GM19328 (cell line): ENCODE results near the gene SYT12.
"Not testable (repeated sequence)": the region's sequence is repeated elsewhere in the genome, so short reads cannot be mapped to it uniquely, and the experiment has no call there.

Experiments used
- ATAC-seq: cut with Tn5 transposase; IDR thresholded peaks from one replicate; pipeline ENCODE4 v1.9.1; 2021; ENCODE audit warnings: mild to moderate bottlenecking, moderate library complexity; ENCODE audit not compliant: unreplicated experiment

Gene SYT12

DNA sequence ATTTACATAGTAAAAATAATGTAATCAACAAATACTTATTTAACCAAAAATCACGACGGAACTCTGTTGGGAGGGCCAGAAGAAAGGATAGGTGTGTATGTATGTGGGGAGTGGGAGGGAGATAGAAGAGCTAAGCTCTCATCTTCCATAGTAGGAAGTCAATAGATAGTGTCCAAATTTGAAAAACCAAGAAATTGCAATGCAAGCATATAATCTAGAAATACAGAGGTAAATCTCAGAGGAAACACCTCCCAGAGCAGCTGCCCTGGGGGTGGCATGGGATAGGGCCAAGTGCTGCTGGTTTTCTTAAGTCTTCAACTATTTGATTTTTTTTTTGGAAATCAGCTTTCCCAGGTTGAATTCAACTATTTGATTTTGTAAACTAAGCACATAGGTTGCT, 30.9 kb upstream of the SYT12 start:
- no peak for ATAC-seq

- ATAC-seq, result no peak
Observed at GRCh38 chr11:66996609-66997273, 26.2 kb upstream of the SYT12 start.

DNA sequence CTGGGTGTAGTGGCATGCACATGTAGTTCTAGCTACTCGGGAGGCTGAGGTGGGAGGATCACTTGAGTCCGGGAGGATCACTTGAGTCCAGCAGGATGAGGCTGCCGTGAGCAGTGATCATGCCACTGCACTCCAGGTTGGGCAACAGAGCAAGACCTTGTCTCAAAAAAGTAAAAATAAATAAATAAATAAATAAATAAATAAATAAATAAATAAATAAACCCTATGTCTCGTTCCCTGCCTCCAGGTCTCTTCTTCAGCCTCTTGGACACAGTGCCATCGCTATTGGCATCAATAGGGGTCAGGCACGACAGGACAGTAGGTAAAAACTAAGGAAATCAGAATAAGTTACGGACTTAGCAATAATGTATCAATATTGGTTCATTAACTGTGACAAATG, 23.4 kb upstream of the SYT12 start:
- ATAC-seq, result no peak

- ATAC-seq, result no peak
Observed at GRCh38 chr11:67001332-67001731, 21.6 kb upstream of the SYT12 start.

GRCh38 chr11:67002297-67002913, 20.5 kb upstream of the SYT12 start:
- ATAC-seq, result no peak

- ATAC-seq, result no peak
Observed at GRCh38 chr11:67002921-67003411, 20.0 kb upstream of the SYT12 start.

- not testable (repeated sequence) for ATAC-seq
Observed at GRCh38 chr11:67005200-67005599, 17.7 kb upstream of the SYT12 start.

DNA sequence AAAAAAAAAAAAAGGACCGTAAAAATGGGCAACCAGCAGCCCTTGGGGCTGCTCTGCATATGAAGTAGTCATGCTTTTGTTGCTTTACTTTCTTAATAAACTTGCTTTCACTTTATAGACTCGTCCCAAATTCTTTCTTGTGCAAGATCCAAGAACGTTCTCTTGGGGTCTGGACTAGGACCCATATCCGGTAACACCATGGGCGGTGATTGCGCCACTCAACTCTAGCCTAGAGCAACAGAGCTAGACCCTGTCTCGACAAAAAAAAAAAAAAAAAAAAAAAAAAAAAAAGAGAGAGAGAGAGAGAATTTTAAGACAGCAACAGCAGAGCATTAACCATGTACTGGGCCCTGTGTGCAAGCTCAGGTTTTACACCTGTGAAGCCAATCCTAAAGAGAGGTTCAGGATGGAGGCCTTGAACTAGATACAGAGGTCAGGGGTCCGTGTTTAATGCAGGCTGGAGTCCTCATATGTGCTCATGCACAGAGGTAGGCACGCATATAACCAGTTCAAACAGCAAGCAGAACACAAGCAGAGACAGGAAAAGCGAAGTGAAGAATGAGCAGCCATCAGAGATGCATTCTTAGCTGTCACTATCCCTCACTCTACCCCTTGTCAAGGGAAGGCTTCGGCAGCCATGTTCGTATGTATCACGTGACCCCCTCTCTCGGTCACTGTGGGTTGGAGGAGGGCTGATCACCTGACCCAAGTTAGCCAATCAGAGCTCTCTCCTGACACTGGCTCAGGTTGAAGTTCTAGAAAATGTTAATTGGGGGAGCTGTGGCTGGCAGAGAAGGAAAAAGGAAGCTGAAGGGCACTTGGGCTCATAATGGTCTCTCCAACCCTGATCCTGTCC, 16.7 kb upstream of the SYT12 start:
- ATAC-seq, result no peak

GRCh38 chr11:67007126-67007525, 15.8 kb upstream of the SYT12 start:
- ATAC-seq, result no peak

DNA sequence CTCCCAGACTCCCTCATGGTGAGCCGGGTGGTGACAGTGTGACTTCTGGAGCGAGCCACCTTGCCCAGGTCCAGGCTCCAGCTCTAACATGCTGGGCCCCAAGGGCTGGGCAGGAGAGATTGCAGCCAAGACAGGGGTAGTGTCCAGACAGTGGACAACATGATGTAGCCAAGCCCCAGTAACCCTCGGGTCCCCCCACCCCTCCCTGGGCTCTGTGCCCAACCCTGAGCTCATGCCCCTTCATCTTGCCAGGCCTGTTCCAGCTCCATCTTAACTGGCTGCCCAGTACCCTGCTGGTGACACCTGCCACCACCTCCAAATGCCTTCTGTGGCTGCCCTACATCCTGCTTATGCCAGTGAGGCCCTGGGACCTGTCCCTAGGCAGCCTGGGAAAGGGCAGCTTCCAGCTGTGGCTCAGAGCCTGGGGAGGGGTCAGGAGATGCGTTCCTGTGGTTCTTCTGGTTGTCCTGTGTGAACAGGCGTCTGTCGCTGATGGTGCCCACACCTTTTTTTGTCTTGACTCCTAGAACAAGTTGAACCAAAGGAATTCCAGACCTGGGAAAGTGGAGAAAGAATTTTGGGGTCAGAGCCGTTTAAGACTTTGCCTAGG, 12.5 kb upstream of the SYT12 start:
- ATAC-seq, result no peak

DNA sequence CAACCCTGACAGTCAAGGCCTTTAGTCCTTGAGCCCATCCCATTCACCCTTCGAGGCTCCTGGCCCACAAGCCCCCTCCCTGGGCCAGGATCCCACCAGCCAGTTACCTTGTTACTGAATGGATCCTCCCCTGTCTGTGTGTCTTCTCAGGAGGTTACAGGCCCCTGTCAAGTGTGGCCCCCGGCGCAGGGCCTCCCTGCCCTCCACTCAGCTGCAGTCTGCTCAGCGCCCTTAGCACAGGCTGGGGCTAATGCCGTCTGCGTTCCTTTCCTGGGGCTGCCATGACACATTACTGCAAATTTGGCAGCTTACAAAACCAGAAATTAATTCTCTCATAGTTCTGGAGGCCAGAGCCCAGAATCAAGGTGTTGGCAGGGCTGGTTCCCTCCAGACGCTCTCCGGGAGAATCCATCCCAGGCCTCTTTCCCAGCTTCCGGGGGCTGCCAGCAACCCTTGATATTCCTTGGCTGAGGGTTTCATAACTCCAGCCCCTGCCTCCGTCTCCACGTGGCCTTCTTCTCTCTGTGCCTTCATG, 9.4 kb upstream of the SYT12 start:
- no peak for ATAC-seq

- no peak for ATAC-seq
Observed at GRCh38 chr11:67014343-67014742, 8.6 kb upstream of the SYT12 start.

DNA sequence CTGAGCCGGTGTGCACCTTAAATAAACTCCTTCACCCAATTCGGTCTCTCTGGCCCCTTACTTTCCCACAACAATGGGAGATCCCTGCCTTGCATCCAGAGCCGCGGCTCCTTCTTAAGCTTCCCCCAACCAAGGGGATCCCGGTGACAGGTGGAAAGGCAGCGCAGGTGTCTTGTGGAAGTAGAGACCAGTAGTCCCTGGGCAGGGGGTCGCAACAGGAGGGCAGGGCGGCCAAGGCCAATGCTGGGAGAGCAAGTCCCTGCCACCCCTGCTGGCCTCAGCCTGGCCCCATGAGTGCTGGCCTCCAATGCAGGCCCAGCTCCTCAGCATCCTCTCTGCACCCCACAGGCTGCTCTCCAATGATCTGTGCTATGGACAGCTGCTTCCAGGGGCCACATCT, 7.9 kb upstream of the SYT12 start:
- no peak for ATAC-seq

- no peak for ATAC-seq
Observed at GRCh38 chr11:67016550-67016949, 6.4 kb upstream of the SYT12 start.

DNA sequence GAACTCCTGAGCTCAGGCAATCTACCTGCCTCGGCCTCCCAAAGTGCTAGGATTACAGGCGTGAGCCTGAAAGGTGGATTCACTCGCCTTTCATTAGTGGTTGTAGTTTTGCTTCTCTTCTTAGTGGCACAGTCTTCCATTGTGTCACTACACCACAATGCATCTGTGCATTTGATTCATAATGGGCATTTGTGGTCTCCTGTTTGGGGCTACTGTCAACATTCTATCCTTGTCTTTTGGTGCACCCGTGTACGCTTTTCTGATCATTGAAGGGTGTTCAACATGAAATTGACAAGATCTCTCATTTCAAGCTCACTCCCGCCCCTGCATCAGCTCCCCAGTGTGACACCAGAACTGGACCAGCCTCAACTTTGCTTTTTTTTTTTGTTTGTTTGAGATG, 2.0 kb upstream of the SYT12 start:
- ATAC-seq, result no peak

- no peak for ATAC-seq
Observed at GRCh38 chr11:67022341-67022933, 497 bp upstream of the SYT12 start.

DNA sequence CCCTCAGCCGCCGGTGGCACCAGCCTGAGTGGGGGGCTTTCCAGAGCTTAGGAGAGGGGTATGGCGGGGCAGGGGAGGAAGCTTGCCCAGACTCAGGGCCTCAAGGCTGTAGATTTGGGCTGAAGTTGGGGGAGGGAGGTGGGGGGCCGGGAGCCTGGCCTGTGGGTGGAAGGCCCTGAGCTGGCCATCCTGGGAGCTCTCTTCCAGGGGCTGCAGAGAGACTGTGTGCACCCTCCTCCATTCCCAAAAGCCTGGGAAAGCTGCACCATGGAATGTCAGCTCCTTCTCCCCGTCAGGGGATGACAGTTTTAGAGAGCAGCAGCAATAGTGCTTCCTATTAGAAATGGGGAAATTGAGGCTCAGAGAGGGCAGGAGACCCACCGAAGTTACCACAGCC, 1.0 kb downstream of the SYT12 start:
- no peak for ATAC-seq

DNA sequence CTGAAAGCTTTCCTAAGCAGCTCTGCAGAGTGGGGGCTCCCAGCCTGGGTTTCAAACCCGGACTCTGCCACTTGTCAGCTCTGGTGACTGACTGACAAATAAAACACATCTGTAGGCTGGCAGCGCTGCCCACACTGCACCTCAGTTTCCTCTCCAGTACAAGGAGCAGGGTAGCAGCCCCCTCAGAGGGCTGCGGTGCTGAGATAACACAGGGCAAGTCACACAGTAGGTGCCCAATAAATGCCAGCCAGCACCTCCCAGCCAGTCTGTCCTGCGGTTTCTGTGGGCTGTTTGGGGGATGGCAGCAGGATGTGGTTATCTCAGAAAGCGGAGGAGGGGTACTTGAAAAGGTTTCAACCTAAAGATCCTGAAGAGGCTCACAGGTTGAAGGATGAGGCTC, 1.5 kb downstream of the SYT12 start:
- no peak for ATAC-seq

- no peak for ATAC-seq
Observed at GRCh38 chr11:67024966-67025365, 2.0 kb downstream of the SYT12 start.

GRCh38 chr11:67025750-67026149, 2.8 kb downstream of the SYT12 start:
- ATAC-seq, result no peak

DNA sequence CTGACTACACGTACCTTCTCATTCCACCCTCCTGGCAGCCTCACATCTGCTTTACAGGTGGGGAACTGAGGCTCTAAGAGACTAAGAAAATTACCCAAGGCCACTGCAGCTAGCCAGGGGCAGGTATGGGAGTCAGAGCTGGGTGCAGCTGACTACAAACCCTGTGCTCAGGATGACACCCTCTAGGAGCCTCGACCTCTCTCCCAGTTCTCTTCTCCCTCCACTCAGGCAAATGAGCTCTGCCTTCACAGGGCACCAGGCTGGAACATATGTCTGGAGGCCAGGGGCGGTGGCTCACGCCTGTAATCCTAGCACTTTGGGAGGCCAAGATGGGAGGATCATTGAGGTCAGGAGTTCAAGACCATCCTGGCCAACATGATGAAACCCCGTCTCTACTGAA, 4.0 kb downstream of the SYT12 start:
- no peak for ATAC-seq
